Muscle layer of colon (tissue), 2 donors: ENCODE measurements around the gene WHRN.

Experiments
- H3K27ac ChIP-seq: one replicate; pipeline ENCODE4 v1.7.0; 2013; ENCODE audit warnings: low read depth, mild to moderate bottlenecking, low read length, moderate library complexity
- H3K27me3 ChIP-seq, 2 donors: one replicate each; pipeline ENCODE4 v1.7.0; 2013; ENCODE audit warnings: low read length in 2 of 2, mild to moderate bottlenecking in 2 of 2; ENCODE audit not compliant: insufficient read depth in 2 of 2, control insufficient read depth in 1 of 2
- H3K36me3 ChIP-seq: one replicate; pipeline ENCODE4 v1.7.0; 2013; ENCODE audit warnings: mild to moderate bottlenecking, low read length; ENCODE audit not compliant: insufficient read depth
- H3K4me1 ChIP-seq: one replicate; pipeline ENCODE4 v1.7.0; 2013; ENCODE audit warnings: mild to moderate bottlenecking, low read length; ENCODE audit not compliant: insufficient read depth
- H3K4me3 ChIP-seq, 2 donors: one replicate each; pipeline ENCODE4 v1.7.0; 2013; ENCODE audit warnings: low read length in 2 of 2, low read depth in 1 of 2, mild to moderate bottlenecking in 1 of 2, moderate library complexity in 1 of 2
- H3K9ac ChIP-seq: one replicate; pipeline ENCODE4 v1.7.0; 2013; ENCODE audit warnings: low read length
- H3K9me3 ChIP-seq: one replicate; pipeline ENCODE4 v1.7.0; 2013; ENCODE audit warnings: mild to moderate bottlenecking, low read length
- donor health status: abdominal sarcoma.
- donor health status: Adenocarcinoma of cecum.

WHRN gene

DNA sequence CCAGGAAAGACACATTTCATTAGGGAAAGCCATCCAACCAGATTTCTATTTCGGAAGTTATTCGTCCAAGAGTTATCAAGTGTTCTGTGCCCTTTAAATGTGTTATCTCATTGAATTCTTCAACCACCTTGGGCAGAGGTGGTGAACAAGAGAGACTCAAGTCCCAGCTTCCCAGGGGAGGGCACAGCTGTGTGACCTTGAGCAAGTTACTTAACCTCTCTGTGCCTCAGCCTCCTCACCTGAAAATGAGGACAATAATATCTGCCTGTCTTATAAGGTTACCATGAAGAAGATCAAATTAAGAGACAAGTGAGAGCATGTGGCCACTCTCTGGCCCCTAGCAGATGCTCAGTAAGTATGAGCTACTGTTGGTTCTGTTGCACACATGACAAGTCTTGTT lies 37.4 kb downstream of the WHRN start:
- no peaks in the 10 kb centered on the region for H3K27me3 ChIP-seq
- H3K27ac ChIP-seq: no peak overlapping the region
- H3K9me3 ChIP-seq: no peaks in the 10 kb centered on the region
- H3K36me3 ChIP-seq: no peaks in the 10 kb centered on the region
- no peak overlapping the region for H3K9ac ChIP-seq
- no peak overlapping the region for H3K4me3 ChIP-seq
- H3K4me1 ChIP-seq: no peaks in the 10 kb centered on the region

DNA sequence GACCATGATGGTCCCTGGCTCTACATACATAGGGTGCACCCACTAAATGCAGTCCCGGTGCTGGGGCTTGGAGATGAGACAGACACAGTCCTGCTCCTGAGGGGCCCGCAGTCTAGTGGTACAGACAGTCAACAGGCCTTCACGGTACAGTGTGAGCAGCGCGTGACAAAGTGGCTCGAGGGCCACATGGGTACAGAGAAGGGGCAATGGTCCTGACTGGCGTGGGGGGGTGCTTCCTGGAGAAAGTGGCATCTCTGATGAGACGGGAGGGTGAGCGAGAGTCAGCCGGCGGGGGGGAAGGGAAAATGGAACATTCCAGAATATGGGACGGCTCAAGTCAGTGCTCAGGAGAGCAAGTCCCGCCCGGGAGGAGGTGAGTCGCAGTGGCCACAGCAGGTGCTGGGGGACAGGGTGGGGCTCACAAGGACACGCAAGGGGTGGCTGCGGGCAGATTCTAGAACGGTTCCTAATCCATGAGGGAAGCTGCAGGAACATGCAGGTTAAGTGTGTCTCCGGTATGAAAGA lies 38.0 kb downstream of the WHRN start:
- H3K36me3 ChIP-seq: no peaks in the 10 kb centered on the region
- H3K4me1 ChIP-seq: no peaks in the 10 kb centered on the region
- no peak overlapping the region for H3K4me3 ChIP-seq
- no peak overlapping the region for H3K9ac ChIP-seq
- no peak overlapping the region for H3K27ac ChIP-seq
- no peaks in the 10 kb centered on the region for H3K27me3 ChIP-seq
- no peaks in the 10 kb centered on the region for H3K9me3 ChIP-seq

DNA sequence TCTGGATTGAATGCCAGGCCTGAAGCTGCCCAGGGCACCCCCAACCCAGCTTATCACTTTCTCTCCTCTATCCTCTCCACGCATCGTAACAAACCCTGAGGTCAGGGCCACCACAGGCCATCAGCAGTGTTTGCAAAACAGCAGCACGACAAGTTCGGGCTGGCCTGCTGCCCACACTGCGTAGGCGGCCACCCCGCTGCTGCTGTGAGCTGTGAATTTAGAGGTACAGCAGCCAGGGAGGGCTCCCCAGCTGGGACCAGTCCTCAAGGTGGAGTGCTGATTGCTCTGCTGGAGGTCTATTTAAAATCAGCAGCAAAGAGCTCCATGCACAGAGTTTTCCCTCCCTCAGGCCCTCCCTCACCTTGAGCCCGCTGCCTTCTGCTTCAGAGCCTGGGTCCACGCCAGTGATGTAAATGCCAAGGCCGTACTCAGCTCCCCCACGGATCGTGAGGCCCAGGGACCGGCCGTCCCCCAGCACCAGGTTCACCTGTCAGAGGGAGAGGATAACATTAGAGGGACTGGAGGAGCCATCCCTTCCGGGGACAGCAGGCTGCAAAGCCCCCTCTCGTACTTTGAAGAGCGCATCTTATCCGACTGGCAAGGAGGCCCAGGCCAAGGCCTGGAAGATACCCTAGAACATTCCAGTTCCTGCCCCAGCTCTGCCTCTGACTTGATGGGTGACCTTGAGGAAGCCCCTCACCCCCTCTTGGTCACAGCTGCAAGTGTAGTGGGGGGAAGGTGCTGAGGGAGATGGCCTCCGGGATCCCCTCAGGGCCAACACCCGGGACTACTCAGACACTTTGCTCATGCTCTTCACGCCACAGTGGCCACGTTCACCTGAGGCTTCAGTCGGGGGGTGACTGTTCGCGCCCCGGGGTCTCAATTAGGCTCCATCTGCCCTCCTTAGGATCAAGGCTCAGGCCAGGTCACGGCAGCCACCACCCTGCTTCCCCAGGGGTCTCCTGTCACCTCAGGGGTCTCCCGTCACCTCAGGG lies 39.1 kb downstream of the WHRN start:
- no peaks in the 10 kb centered on the region for H3K9me3 ChIP-seq
- H3K4me3 ChIP-seq: no peak overlapping the region
- H3K27me3 ChIP-seq: no peaks in the 10 kb centered on the region
- H3K9ac ChIP-seq: no peak overlapping the region
- no peaks in the 10 kb centered on the region for H3K4me1 ChIP-seq
- H3K27ac ChIP-seq: no peak overlapping the region
- no peaks in the 10 kb centered on the region for H3K36me3 ChIP-seq

DNA sequence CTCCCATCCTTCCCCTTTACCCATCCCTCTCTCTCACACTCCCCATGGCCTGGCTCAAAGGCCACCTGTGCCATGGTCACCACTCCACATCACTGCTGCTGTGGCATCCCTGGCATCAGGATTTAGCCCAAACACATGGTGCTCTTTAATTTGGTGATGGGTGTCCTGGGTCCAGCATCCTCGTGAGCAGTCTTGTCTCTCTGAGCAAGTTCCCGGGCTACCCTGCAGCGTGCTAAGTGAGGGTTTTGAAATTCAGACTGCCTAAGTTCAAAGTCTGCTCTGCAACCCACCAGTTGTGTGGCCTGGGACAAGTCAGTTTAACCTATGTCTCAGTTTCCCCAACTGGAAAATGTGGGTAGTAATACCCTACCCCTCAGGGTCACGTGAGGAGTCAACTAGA lies 39.9 kb downstream of the WHRN start:
- no peaks in the 10 kb centered on the region for H3K9me3 ChIP-seq
- no peak overlapping the region for H3K27ac ChIP-seq

DNA sequence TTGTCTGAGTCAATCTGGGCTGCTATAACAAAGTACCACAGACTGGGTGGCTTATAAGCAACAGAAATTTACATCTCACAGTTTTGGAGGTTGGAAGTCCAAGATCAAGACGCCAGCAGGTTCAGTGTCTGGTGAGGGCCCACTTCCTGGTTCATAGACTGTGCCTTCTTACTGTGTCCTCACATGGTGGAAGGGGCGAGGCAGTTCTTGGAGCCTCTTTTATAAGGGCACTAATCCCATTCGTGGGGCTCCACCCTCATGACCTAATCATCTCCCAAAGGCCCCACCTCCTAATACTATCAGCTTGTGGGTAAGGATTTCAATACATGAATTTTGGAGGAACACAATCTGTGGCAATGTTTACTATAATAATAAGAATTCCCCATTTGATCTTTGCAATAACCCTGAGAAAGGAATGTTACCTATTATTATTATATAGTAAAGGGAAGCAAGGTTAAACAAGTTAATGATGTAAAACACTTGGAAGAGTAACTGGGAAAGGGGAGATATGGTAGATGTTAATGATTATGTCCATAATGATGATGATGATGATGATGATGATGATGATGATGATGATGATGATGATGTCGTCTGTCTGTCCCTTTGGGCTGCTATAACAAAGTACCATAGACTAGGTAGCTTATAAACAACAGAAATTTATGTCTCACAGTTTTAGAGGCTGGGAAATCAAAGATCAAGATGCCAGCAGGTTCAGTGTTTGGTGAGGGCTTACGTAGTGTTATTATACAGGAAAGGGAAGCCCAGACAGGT lies 40.8 kb downstream of the WHRN start:
- Histone ChIP-seq H3K9me3 (no peaks in the 10 kb centered on the region), H3K9ac (no peak overlapping the region), H3K27ac (no peak overlapping the region), H3K4me1 (no peaks in the 10 kb centered on the region), H3K4me3 (no peak overlapping the region), H3K36me3 (no peaks in the 10 kb centered on the region), H3K27me3 (no peaks in the 10 kb centered on the region)

More for the DNA sequence above, 39.9 kb downstream of the WHRN start:
- no peaks in the 10 kb centered on the region for H3K36me3 ChIP-seq
- H3K9ac ChIP-seq: no peak overlapping the region
- no peaks in the 10 kb centered on the region for H3K27me3 ChIP-seq
- no peaks in the 10 kb centered on the region for H3K4me1 ChIP-seq
- H3K4me3 ChIP-seq: no peak overlapping the region

DNA sequence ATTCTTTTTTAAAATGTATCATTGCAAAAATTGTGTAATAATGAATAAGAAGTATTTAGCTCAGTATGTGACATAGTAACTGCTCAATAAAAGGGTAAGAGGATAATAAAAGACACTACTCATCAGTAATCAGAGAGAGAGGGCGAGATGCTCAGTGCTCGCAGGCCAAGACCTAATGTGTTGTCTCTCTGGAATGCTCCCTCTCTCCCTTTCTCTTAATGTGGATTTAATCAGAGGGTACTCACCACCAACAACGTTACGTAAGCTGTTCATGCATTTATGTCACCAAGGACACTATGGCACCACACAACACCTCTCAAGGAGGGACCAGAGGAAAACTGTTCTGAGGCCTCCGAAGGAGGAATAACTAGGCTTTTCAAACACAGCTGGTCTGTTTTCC lies 42.5 kb downstream of the WHRN start:
- H3K27ac ChIP-seq: no peak overlapping the region
- no peak overlapping the region for H3K9ac ChIP-seq
- no peak overlapping the region for H3K4me3 ChIP-seq
- H3K27me3 ChIP-seq: no peaks in the 10 kb centered on the region
- H3K9me3 ChIP-seq: no peaks in the 10 kb centered on the region
- no peaks in the 10 kb centered on the region for H3K36me3 ChIP-seq
- H3K4me1 ChIP-seq: no peaks in the 10 kb centered on the region

DNA sequence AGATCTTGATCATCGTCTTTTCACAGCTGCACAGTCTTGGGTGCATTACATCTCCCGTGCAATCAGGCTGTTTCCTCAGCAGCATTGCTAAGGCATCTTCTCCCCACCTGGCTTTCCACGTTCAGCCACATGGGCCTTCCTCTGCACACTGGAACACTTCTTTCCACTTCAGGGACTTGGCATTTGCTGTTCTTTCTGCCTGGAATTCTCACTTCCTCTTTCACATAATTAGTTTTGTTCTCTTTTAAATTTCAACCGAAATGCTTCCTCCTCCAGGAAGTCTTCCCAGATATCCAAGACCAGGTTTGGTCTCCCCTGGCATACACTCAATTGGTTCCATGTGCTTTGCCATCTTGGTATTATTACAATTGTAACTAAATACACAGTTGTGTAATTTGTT lies 43.8 kb downstream of the WHRN start:
- no peaks in the 10 kb centered on the region for H3K27me3 ChIP-seq

DNA sequence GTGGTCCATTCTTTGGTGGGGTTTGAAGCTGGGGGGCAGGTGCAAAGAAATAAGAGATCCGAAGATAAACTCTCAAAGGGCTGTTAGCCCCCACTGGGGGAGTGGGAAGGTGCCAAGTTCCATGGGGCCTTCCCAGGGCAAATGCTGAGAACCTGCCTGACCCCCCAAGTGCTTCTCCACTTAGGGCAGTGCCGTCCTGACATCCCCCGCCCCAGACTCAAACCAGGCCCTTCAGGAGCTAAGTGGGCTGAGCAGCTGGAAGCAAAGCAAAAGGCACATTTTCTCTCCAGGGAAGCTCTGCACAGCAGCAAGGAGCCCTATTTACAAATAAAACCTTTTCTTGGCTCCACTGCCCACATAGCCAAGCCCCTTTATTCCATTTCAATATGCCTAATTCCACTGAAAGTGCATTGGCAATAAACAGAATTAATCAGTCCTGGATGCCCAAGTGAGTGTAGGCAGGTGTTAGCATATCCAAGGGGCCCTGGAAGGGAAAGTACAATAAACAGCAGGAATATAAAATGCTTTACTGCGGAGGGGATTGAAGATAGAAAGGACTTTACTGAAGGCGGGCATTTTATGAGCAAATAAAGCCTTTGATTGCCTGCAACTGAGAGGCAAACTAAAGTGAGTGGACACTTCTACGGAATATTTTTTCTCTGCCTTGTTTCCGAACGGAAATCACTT lies 44.6 kb downstream of the WHRN start:
- no peak overlapping the region for H3K4me3 ChIP-seq
- no peaks in the 10 kb centered on the region for H3K4me1 ChIP-seq
- H3K9ac ChIP-seq: no peak overlapping the region
- no peaks in the 10 kb centered on the region for H3K27me3 ChIP-seq
- no peaks in the 10 kb centered on the region for H3K36me3 ChIP-seq
- H3K27ac ChIP-seq: no peak overlapping the region
- H3K9me3 ChIP-seq: no peaks in the 10 kb centered on the region

More for the DNA sequence above, 43.8 kb downstream of the WHRN start:
- H3K27ac ChIP-seq: no peak overlapping the region
- no peaks in the 10 kb centered on the region for H3K36me3 ChIP-seq
- no peak overlapping the region for H3K4me3 ChIP-seq
- no peaks in the 10 kb centered on the region for H3K9me3 ChIP-seq
- H3K9ac ChIP-seq: no peak overlapping the region
- H3K4me1 ChIP-seq: no peaks in the 10 kb centered on the region

DNA sequence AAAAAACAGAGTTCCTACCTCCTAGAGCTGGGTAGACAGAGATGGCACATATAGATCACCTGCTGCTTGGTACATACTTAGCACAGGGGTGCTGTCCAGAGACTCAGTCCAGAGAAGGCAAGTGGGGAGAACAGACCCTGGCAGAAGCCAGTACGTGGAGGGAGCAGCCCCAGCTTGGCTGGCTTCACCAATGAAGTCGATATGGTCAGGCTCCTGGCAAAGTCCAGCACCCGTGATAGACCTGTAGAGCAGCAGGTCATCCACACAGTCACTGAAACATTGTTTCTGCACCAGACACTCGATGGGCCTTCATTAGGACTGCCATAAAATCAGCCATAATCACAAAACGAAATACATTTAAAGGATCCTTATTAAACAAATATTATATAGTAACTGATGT lies 45.8 kb downstream of the WHRN start:
- H3K27me3 ChIP-seq: no peaks in the 10 kb centered on the region
- H3K36me3 ChIP-seq: no peaks in the 10 kb centered on the region
- H3K4me3 ChIP-seq: no peak overlapping the region
- H3K9me3 ChIP-seq: no peaks in the 10 kb centered on the region
- H3K4me1 ChIP-seq: no peaks in the 10 kb centered on the region
- no peak overlapping the region for H3K9ac ChIP-seq
- H3K27ac ChIP-seq: no peak overlapping the region

DNA sequence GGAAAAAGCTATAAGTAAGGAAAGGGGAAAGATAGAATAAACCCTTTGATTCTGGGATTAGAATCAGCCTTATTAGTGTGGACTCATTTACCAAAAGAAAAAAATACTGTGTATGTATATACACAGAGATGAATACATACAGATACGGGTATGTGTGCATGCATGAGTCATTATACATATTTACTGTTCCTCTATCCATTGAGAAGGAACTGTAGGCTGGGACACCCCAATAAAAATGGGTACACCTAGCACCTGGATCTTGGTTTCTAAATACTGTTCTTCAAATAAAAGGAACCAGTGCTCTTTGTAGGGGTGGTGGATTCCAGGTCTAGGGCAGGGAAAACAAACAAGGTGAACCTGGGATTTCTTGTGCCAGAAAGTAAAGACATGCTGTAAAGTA lies 48.3 kb downstream of the WHRN start:
- no peaks in the 10 kb centered on the region for H3K4me1 ChIP-seq
- no peak overlapping the region for H3K4me3 ChIP-seq

DNA sequence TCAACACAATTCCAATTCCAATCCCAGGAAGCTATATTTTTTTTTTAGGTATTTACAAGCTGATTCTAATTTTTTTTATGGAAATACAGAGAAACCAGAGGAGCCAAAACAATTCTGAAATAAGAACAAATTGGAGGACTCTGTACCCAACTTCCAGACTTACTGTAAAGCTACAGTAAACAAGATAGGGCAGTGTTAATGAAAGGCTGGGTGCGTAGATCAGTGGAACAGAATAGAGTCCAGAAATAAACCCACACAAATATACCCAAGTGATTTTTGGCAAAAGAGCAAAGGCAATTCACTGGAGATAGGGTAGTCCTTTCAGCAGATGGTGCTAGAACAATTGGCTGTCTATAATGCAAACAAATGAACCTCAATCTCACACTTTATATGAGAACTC lies 50.6 kb downstream of the WHRN start:
- no peak overlapping the region for H3K4me3 ChIP-seq
- no peaks in the 10 kb centered on the region for H3K36me3 ChIP-seq
- H3K4me1 ChIP-seq: no peaks in the 10 kb centered on the region
- H3K27ac ChIP-seq: no peak overlapping the region
- no peaks in the 10 kb centered on the region for H3K27me3 ChIP-seq
- no peak overlapping the region for H3K9ac ChIP-seq
- H3K9me3 ChIP-seq: no peaks in the 10 kb centered on the region

More for the DNA sequence above, 48.3 kb downstream of the WHRN start:
- no peaks in the 10 kb centered on the region for H3K27me3 ChIP-seq
- no peak overlapping the region for H3K27ac ChIP-seq
- H3K36me3 ChIP-seq: no peaks in the 10 kb centered on the region
- no peaks in the 10 kb centered on the region for H3K9me3 ChIP-seq
- no peak overlapping the region for H3K9ac ChIP-seq
